MCF 10A (cell line): ENCODE measurements around the gene CRYL1. TPM values are rescaled to one million over a fixed set of nuclear protein-coding genes. Genes with fewer than 3 reads are reported as not detected.
A peak's percentile ranks its signal among the peaks of the same experiment; 100 is the strongest.

ENCODE experiments used
- BruUV-seq: library from RNA; stranded (reverse); fragments of 400-500 nt; replicated peaks from 2 replicates; lab custom pipeline; 2021; lab: Mats Ljungman, UMichigan
- CTCF ChIA-PET: fragments of 300-600 bp; sonication (Branson Sonifier 250); formaldehyde crosslinking; extraction: SDS; loops from one replicate; lab custom pipeline; 2021; ENCODE audit warnings: antibody characterized with exemption, inconsistent platforms; lab: Yijun Ruan, JAX
- POLR2A ChIA-PET: fragments of 300-600, 350-650 bp; sonication (Branson Sonifier 250); formaldehyde crosslinking; extraction: SDS; loops from one replicate; lab custom pipeline; 2020; ENCODE audit warnings: antibody characterized with exemption, inconsistent platforms; lab: Yijun Ruan, JAX
- DNase-seq: peaks from one replicate; pipeline ENCODE4 v3.0.0-alpha.2; 2018; ENCODE audit not compliant: unreplicated experiment
- H3K27ac Mint-ChIP-seq: one replicate; pipeline ENCODE4 v1.8.0; 2022; ENCODE audit warnings: mild to moderate bottlenecking, low read depth, mixed read lengths; ENCODE audit not compliant: unreplicated experiment
- H3K27me3 Mint-ChIP-seq: one replicate; pipeline ENCODE4 v1.8.0; 2022; ENCODE audit warnings: mixed read lengths; ENCODE audit not compliant: insufficient read depth, unreplicated experiment
- H3K36me3 Mint-ChIP-seq: one replicate; pipeline ENCODE4 v1.8.0; 2022; ENCODE audit warnings: mild to moderate bottlenecking, moderate library complexity, mixed read lengths; ENCODE audit not compliant: insufficient read depth, unreplicated experiment
- H3K4me1 Mint-ChIP-seq: one replicate; pipeline ENCODE4 v1.8.0; 2022; ENCODE audit warnings: mixed read lengths; ENCODE audit not compliant: insufficient read depth, unreplicated experiment
- H3K4me3 Mint-ChIP-seq: one replicate; pipeline ENCODE4 v1.8.0; 2022; ENCODE audit warnings: mild to moderate bottlenecking, moderate library complexity, mixed read lengths; ENCODE audit not compliant: unreplicated experiment
- H3K9me3 Mint-ChIP-seq: one replicate; pipeline ENCODE4 v1.8.0; 2022; ENCODE audit warnings: mixed read lengths; ENCODE audit not compliant: unreplicated experiment
- intact Hi-C: fragments of 100-400 bp; cut with micrococcal nuclease; formaldehyde crosslinking; loops from 2 replicates; pipeline ENCODE4 v1.14.1; 2022
- total RNA-seq: library from RNA; stranded (reverse); gene quantifications from 2 replicates; pipeline ENCODE4 v1.2.3, GENCODE V29; 2022
- TF ChIP-seq, protein P1 (sequence below): fragments of 200-600 bp; IDR thresholded peaks from one replicate; pipeline ENCODE4 v1.8.0; 2022; ENCODE audit warnings: antibody characterized with exemption, mild to moderate bottlenecking; ENCODE audit not compliant: unreplicated experiment

CRYL1 gene
- total RNA-seq, 1 experiment from 2014 or later, result 15.1 TPM

DNA sequence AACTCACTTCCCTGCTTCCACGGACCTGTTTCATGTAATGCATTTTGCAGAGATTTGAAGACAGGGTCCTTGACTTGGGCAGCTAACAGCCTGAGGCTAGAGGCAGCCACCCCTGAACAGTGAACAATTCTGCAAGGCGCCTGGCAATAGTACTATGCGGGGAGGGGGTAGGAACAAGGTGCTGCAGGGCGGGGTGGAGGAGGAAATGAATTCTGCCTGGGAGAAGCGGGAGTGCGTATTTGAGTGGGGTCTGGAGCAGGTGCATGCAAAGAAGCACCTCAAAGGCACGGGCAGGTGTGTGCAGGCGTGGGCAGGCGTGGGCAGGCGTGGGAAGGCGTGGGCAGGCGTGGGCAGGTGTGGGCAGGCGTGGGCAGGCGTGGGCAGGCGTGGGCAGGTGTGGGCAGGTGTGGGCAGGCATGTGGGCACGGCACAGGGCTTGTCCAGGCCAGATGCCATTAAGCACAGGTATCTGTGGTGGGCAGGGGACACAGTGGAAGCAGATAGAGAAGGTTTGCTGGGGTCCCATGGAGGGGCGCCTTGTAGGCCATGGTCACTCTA, 163.1 kb downstream of the CRYL1 start:
- TF ChIP-seq, protein P1, sequence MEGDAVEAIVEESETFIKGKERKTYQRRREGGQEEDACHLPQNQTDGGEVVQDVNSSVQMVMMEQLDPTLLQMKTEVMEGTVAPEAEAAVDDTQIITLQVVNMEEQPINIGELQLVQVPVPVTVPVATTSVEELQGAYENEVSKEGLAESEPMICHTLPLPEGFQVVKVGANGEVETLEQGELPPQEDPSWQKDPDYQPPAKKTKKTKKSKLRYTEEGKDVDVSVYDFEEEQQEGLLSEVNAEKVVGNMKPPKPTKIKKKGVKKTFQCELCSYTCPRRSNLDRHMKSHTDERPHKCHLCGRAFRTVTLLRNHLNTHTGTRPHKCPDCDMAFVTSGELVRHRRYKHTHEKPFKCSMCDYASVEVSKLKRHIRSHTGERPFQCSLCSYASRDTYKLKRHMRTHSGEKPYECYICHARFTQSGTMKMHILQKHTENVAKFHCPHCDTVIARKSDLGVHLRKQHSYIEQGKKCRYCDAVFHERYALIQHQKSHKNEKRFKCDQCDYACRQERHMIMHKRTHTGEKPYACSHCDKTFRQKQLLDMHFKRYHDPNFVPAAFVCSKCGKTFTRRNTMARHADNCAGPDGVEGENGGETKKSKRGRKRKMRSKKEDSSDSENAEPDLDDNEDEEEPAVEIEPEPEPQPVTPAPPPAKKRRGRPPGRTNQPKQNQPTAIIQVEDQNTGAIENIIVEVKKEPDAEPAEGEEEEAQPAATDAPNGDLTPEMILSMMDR, result no peak
- intact Hi-C loops, result no loop called here
- ChIA-PET POLR2A (no interaction called here), CTCF (interaction anchor here (0.6 to 0.7 kb wide), 2 partner anchors 11 to 526 kb away, joined by 3 to 4 read pairs; no protein-coding TSS in a partner anchor)
- no peaks in the 10 kb centered on the region for H3K9me3 Mint-ChIP-seq
- H3K27ac Mint-ChIP-seq, result peak overlapping the region; percentile 77
- H3K4me1 Mint-ChIP-seq, result peaks cover 22% of the 10 kb centered on the region
- DNase-seq, result no peak
- no TSS peak for BruUV-seq
- no peaks in the 10 kb centered on the region for H3K27me3 Mint-ChIP-seq
- no peaks in the 10 kb centered on the region for H3K36me3 Mint-ChIP-seq
- H3K4me3 Mint-ChIP-seq, result no peak overlapping the region

DNA sequence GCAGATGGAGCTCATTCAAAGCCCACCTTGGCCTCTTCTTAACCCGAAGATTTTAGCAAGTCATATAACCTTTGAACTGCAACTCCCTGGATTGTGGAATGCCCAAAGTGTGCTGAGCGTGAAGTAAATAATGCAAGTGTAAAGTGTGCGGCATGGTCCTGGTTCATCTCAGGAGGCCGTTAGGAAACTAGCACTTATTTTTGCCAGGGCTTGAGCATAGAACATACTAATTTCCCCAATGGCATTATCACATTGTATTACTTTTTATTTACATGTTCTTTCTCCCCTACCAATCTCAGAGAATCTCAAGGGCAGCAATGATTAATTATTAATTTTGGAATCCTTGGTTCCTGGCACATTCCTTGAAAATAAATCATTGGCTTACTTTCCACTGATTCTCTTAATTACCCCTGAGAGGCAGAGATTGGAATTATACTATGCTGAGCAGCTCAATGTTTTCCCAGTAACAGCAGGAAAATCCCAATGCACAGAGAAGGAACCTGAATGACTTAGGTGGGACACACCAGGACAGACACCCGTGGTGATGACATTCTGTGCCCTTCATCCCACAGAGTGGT, 164.7 kb downstream of the CRYL1 start:
- H3K9me3 Mint-ChIP-seq, result no peaks in the 10 kb centered on the region
- H3K4me1 Mint-ChIP-seq, result peaks cover 22% of the 10 kb centered on the region
- TF ChIP-seq, protein P1, result no peak
- no TSS peak for BruUV-seq
- no peaks in the 10 kb centered on the region for H3K36me3 Mint-ChIP-seq
- peak overlapping the region; percentile 21 for H3K27ac Mint-ChIP-seq
- no peaks in the 10 kb centered on the region for H3K27me3 Mint-ChIP-seq
- no peak for DNase-seq
- intact Hi-C loops, result no loop called here
- POLR2A ChIA-PET, result interaction anchor here (0.6 to 2.8 kb wide), 2 partner anchors 9 to 51 kb away, joined by 6 to 19 read pairs; no protein-coding TSS in a partner anchor
- no peak overlapping the region for H3K4me3 Mint-ChIP-seq
- CTCF ChIA-PET, result interaction anchor here (0.6 kb wide), 1 partner anchor 477 kb away, joined by 3 read pairs; no protein-coding TSS in a partner anchor

DNA sequence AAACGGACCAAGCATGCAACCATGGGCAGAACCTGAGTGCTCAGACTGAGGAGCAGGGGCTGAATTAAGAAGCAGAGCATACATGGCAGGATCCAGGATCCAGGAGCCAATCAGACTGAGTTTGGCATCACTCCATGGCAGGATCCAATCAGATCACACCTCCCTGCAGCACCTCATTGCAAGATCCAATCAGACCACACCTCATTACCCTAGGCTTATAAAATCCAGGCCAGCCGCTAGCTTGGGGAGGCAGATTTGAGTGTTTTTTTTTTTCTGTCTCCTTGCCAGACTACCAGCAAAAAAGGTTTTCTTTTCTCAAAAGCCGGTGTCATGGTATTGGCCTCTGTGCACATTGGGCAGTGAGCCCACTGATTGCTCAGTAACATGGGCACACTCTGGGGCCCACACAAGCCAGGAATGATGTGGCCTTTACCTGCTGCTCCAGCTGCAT, 165.6 kb downstream of the CRYL1 start:
- POLR2A ChIA-PET, result interaction anchor here (1.5 to 2.8 kb wide), 2 partner anchors 10 to 59 kb away, joined by 4 to 19 read pairs; no protein-coding TSS in a partner anchor
- TF ChIP-seq, protein P1, result no peak
- peak; percentile 63 for DNase-seq
- Mint-ChIP-seq H3K4me3 (no peak overlapping the region), H3K36me3 (no peaks in the 10 kb centered on the region), H3K9me3 (no peaks in the 10 kb centered on the region), H3K27ac (peak overlapping the region; percentile 82), H3K4me1 (peaks cover 22% of the 10 kb centered on the region), H3K27me3 (no peaks in the 10 kb centered on the region)
- CTCF ChIA-PET, result interaction anchor here (0.6 to 1.3 kb wide), 2 partner anchors 163 to 476 kb away, joined by 3 read pairs; no protein-coding TSS in a partner anchor
- no TSS peak for BruUV-seq
- intact Hi-C loops, result no loop called here

DNA sequence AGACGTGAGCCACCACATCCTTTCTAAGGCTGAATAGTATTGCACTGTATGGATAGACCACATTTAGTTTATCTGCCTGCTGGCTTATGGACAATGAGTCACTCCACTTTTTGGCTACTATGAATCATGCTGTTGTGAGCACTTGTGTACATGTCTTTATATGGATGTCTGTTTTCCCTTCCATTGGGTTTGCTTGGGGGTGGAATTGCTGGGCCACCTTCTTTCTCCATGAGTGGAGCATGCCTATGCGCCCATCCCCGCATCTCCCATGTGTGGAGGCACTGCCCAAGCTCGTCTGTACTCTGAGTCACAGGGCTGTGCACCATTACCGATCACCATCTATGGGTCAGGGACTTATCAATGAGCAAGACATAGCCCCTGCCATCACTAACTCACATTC, 166.3 kb downstream of the CRYL1 start:
- Mint-ChIP-seq H3K27me3 (no peaks in the 10 kb centered on the region), H3K27ac (peak overlapping the region; percentile 82)
- CTCF ChIA-PET, result interaction anchor here (0.6 to 1.3 kb wide), 2 partner anchors 27 to 162 kb away, joined by 3 to 4 read pairs; no protein-coding TSS in a partner anchor

More for the DNA sequence above, 166.3 kb downstream of the CRYL1 start:
- TF ChIP-seq, protein P1, result no peak
- BruUV-seq, result no TSS peak
- H3K4me3 Mint-ChIP-seq, result no peak overlapping the region
- H3K36me3 Mint-ChIP-seq, result peaks cover under 1% of the 10 kb centered on the region
- intact Hi-C loops, result loop anchor here (1.0 to 10.0 kb wide), 2 partner anchors 60 to 455 kb away; no protein-coding TSS in a partner anchor
- H3K4me1 Mint-ChIP-seq, result peaks cover 29% of the 10 kb centered on the region
- no peaks in the 10 kb centered on the region for H3K9me3 Mint-ChIP-seq
- POLR2A ChIA-PET, result interaction anchor here (1.5 to 2.8 kb wide), 2 partner anchors 11 to 60 kb away, joined by 4 to 19 read pairs; no protein-coding TSS in a partner anchor
- peak; percentile 95 for DNase-seq
